GM13976 (cell line): ENCODE data around the gene RGS6.

ENCODE experiments used
- DNase-seq: peaks from one replicate; pipeline ENCODE4 v3.0.0; 2012; ENCODE audit warnings: low spot score
- CTCF ChIP-seq: IDR thresholded peaks from 2 replicates; pipeline ENCODE4 v1.5.1; 2012; ENCODE audit warnings: borderline replicate concordance, mild to moderate bottlenecking; ENCODE audit not compliant: insufficient read depth; ENCODE audit errors: extremely low read depth, missing control alignments, control extremely low read depth
- in situ Hi-C: fragments of 300-500 bp; cut with MboI; formaldehyde crosslinking; loops from one replicate; pipeline ENCODE4 v1.12.0; 2022; ENCODE audit warnings: low sequenced_read_pairs, mixed read lengths, inconsistent platforms; ENCODE audit not compliant: unreplicated experiment

The RGS6 gene

GRCh38 chr14:72254202-72254936, 322.1 kb downstream of the RGS6 start:
- no peak for DNase-seq
- in situ Hi-C loops: no loop called here
- no peak for TF ChIP-seq CTCF

DNA sequence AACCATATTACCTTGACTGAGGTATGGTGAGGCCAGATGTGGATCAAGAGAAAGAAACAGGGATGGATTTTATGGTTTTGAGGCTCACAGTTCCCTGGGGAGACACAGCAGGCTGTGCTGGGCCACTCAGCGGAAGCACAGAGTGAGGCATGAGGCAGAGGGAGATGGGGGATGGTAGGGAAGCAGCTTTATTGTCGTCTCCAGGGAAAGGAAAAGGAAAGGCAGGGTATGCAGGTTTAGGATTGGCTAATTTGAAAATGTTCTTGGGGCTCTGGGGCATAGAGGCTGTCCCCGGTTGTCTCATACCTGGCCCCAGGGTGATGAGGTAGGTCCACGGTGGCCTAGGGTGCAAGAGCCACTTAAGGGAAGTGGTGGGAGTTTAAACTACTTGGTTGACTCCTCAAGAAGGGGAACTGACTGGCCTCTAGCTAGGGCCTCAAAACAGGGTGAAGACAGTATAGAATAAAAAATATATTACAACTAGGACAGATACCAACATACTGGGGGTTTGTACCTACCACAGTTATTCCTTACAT, 322.8 kb downstream of the RGS6 start:
- in situ Hi-C loops: no loop called here
- TF ChIP-seq CTCF: no peak
- DNase-seq: no peak

DNA sequence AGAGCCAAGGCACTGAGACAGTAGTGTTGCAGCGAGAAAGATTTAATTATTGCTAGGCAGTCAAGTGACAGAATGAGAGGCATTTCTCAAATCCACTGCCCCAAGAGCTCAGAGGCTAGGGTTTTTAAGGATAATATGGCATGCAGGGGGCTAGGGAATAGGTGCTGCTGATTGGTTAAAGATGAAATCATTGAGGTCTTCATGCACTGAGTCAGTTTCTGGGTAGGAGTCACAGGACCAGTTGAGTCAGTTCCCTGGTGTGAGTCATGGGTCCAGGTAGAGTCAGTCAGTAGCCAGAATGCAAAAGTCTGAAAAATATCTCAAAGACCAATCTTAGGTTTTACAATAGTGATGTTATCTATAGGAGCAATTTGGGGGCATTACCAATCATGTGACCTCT, 323.8 kb downstream of the RGS6 start:
- DNase-seq: no peak
- no peak for TF ChIP-seq CTCF
- in situ Hi-C loops: no loop called here

DNA sequence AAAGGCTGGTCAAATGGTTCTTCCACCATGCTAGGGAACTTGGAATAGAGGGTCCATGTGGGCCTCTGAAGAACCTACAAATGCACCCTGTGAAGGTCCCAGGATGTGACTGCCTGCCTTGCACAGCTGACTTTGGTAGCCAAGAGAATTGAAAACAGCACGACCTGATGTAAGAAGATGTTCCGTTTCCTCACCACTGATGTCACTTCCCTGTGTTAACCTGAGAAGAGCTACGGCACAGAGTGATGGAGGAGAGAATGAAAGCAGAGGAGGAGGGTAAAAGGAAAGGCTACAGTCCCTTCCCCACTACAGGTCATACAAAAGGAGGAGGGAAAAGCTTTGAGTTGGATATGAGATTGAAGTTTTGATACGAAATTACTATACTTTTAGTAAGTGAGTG, 328.8 kb downstream of the RGS6 start:
- DNase-seq: no peak
- in situ Hi-C loops: no loop called here
- TF ChIP-seq CTCF: no peak

DNA sequence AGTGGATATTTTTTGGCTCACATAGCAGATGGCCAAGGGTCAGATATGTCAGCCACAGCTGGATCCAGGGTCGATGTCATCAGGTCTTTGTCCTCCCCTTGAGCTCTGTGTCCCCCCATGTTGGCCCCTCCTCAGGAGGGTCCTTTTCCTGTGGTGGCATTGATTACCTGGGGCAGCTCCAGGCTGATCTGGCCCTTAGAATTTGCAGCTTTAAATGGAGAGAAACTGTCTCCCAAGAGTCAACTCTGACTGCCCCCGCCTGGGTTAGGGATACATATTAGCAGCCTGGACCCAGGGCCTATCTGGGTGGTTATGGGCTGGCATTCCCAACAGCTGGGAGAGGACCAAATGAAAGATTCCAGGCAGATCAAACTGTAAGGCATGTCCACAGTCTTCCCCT, 330.5 kb downstream of the RGS6 start:
- in situ Hi-C loops: no loop called here
- no peak for TF ChIP-seq CTCF
- no peak for DNase-seq

DNA sequence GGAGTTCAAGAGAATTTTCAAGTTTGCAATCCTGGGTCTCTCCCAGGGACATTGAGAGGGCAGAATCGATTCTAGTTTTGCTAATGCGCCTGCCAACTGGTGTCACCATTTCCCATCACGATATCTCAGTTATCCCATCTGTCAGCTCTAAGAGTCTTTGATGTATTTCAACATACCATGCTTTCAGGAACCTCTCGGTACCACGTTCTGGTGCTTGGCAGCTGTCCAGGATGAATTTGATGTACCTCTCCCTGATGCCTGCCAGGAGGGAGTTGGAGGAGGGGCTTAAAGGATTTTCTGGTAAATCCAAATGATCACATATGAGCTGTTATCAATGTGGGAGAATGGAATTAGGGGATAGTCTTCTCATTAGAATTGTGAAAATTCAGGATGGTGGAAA, 332.5 kb downstream of the RGS6 start:
- no peak for TF ChIP-seq CTCF
- no peak for DNase-seq
- in situ Hi-C loops: no loop called here
